Placental pericyte (primary cell): ENCODE data around the gene PPP1R3C. TPM values are rescaled to one million over a fixed set of nuclear protein-coding genes. Genes with fewer than 3 reads are reported as not detected.

Experiments used
- total RNA-seq: library from RNA; depleted of rRNA; stranded (reverse); fragments of >200 nt; gene quantifications from 2 replicates; pipeline ENCODE4 v1.2.3, GENCODE V29; 2012

Gene PPP1R3C
- total RNA-seq: 27.6 and 105 TPM in 2 replicates

GRCh38 chr10:91632671-91633550 is at the start of gene PPP1R3C:
Gene PPP1R3C (minus strand): TSS chr10:91633071. CDS start chr10:91632969, 102 bp downstream.

Other genes starting within 250 kb of the PPP1R3C start
- gene HECTD2, start 222.7 kb downstream of the PPP1R3C start, total RNA-seq: 7.4 and 12.9 TPM in 2 replicates
- gene TNKS2, start 165.4 kb upstream of the PPP1R3C start, total RNA-seq: 41.8 and 51.1 TPM in 2 replicates